Measurements from ENCODE around the gene C1QTNF4. TPM values are rescaled to one million over a fixed set of nuclear protein-coding genes. Genes with fewer than 3 reads are reported as not detected.
"Not testable (repeated sequence)": the region's sequence is repeated elsewhere in the genome, so short reads cannot be mapped to it uniquely, and the experiment has no call there.

C1QTNF4 gene
- not detected in 2 replicates for total RNA-seq (2014; rRNA removed; shearing (Covaris generic); ENCODE audit: low replicate concordance)

DNA sequence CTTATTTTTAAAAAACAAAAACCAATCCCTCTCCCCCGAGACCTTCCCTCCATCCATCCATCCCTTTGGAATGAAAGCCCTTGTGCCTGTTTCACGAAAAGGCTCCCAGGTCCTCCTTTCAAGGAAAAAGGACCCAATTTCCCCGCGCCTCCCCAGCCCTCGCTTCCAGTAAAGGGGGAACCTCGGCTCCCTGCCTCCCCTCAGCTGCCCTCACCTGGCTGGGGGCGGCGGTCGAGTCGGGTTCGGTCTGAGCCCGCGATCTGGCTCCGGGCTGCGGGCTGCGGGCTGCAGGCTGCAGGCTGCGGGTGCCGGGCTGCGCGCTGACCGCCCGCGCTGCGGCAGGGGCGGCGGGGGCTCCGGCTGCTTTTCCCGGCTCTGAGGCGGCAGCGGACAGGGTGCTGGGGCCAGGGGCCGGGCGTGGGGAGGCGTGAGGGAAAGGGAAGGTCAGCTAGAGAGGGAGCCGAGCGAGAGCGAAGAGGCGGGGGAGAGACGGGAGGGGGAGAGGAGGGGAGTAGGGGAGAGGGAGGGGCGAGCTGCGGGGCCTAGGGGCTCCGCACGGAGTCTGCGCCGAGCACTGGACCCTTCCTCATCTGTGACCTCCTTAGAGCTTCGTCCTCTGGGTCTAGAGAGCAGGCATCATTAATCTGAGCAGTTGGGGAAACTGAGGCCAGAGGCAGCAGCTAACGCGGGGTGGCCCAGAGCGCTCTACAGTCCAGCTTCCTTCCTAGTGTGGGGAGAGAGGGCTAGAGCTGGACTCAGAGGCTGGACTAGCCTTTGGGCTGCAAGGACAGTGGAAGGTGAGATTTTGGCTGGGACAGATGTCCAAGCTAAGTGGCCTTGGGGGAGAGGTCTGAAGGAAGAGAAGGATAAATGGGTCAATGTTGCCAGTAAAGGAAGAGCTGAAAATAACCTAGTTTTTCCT lies at the start of gene C1QTNF4:
Gene C1QTNF4 (minus strand): TSS at position 478 of the 922 bp plus-strand sequence. CDS start 3,601 bp downstream, outside the sequence.
- in situ Hi-C loops (cut with HindIII; ENCODE audit: low pct_unique_long_range_greater_than_20kb, low sequenced_read_pairs): no loop called here
- no peak for DNase-seq (ENCODE audit: low read depth)

GRCh38 chr11:47642099-47642855 lies 48.1 kb upstream of the C1QTNF4 start, which contains the start of gene MTCH2:
TSS of gene MTCH2 (minus strand) at chr11:47642559. CDS start at chr11:47642465, 94 bp downstream.
- peak; percentile 94 for DNase-seq (ENCODE audit: low read depth)
- in situ Hi-C loops (cut with HindIII; ENCODE audit: low pct_unique_long_range_greater_than_20kb, low sequenced_read_pairs): no loop called here

- in situ Hi-C loops (cut with HindIII; ENCODE audit: low pct_unique_long_range_greater_than_20kb, low sequenced_read_pairs): no loop called here
- no peak for DNase-seq (ENCODE audit: low read depth)
Observed at GRCh38 chr11:47641600-47642098, 47.4 kb upstream of the C1QTNF4 start.

DNA sequence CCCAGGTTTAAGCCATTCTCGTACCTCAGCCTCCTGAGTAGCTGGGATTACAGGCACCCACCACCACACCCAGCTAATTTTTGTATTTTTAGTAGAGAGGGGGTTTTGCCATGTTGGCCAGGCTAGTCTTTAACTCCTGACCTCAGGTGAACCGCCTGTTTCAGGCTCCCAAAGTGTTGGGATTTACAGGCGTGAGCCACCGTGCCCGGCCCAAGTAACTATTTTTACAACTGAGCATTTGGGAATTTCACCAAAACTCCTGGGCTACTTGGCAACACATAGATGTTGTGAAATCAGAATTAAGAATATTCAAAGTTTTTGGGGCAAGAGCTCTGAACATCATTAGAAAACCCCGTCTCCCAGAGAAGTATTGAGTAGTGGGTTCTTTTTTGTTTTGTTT lies 46.3 kb upstream of the C1QTNF4 start:
- in situ Hi-C loops (cut with HindIII; ENCODE audit: low pct_unique_long_range_greater_than_20kb, low sequenced_read_pairs); DNase-seq (ENCODE audit: low read depth): not testable (repeated sequence)

DNA sequence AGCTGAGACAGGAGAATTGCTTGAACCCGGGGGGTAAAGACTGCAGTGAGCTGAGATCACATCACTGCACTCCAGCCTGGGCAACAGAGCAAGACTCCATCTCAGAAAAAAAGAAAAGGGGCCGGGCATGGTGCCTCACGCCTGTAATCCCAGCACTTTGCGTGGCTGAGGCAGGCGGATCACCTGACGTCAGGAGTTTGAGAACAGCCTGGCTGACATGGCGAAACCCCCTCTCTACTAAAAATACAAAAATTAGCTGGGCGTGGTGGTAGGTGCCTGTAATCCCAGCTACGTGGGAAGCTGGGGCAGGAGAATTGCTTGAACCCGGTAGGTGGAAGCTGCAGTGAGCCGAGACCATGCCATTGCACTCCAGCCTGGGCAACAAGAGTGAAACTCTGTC lies 42.1 kb upstream of the C1QTNF4 start:
- in situ Hi-C loops (cut with HindIII; ENCODE audit: low pct_unique_long_range_greater_than_20kb, low sequenced_read_pairs); DNase-seq (ENCODE audit: low read depth): not testable (repeated sequence)

DNA sequence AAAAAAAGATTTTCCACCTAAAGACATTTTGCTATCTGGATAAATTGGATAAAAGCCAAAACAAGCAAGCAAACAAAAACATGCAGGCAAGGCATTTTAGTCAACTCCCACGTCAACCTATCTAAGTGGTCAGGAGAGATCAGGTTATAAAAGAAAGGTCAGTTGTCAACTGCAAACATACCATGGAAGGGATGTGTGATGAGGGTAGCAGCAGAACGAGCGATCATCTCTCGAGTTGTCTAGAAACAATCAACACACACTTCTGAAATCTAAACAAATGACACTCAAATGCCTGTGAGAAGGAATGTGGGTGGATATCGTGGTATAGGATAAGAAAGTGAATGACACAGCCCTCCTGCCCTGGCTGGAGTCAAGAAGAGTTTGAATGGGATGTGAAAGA lies 37.3 kb upstream of the C1QTNF4 start:
- peak; percentile 43 for DNase-seq (ENCODE audit: low read depth)
- in situ Hi-C loops (cut with HindIII; ENCODE audit: low pct_unique_long_range_greater_than_20kb, low sequenced_read_pairs): no loop called here

- in situ Hi-C loops (cut with HindIII; ENCODE audit: low pct_unique_long_range_greater_than_20kb, low sequenced_read_pairs): no loop called here
- no peak for DNase-seq (ENCODE audit: low read depth)
Observed at GRCh38 chr11:47628026-47628425, 33.8 kb upstream of the C1QTNF4 start.

DNA sequence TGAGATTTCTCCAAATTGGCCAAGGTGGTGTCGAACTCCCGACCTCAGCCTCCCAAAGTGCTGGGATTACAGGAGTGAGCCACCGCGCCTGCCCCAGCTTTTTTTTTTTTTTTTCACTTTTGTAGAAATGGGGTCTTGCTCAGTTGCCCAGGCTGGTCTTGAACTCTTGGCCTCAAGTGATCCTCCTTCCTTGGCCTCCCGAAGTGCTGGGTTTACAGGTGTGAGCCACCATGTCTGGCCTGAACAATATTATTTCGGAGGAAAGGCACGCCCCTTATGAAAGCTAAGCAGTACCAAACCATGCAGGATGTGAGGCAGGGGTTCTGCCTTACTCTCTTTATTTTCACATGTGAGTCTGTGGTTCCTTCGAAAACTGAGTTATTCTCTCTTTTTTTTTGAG lies 32.0 kb upstream of the C1QTNF4 start:
- no peak for DNase-seq (ENCODE audit: low read depth)
- in situ Hi-C loops (cut with HindIII; ENCODE audit: low pct_unique_long_range_greater_than_20kb, low sequenced_read_pairs): no loop called here

DNA sequence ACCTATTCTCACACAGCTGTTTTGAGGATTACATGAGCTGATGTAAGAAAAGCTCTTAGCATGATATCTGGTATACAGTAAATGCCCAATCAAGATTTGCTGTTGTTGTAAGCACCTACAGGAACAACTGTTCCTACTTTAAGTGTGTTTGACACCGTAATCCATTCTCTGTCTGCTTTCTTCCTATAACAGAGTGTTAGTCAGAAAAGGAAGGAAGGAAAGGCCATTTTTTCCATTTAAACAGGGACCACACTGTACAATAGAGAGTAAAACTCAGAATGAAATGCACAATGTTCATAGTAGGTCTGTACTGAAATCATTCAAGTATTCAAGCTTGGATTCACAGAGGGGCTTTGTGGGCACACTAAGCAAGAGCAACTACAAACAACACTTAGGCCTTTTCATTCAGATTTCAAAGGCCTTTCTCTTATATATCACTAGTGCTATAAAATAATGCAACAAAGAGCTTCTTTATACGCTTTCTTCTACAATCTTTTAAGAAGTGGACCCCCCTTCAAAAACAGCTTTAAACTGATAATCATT lies 26.7 kb upstream of the C1QTNF4 start:
- DNase-seq (ENCODE audit: low read depth): no peak
- in situ Hi-C loops (cut with HindIII; ENCODE audit: low pct_unique_long_range_greater_than_20kb, low sequenced_read_pairs): no loop called here

DNA sequence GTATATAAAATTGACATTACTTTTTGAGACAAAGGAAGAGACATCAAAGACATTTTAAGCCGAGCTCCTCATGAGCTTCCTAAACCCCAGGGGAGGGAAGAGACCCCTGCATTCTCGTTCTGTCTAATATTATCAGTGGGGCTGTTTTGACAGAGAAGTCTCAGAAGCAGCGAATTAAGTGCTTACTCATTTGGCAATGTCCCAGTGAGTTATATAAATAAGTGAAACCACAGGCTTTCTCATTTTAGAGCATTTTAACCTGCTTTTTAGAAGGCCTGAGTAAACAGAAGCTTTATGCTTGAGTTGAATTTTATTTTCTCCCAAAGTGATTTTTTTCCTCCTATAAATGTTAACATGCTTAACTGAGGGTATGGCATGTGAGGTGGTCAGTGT lies 23.2 kb upstream of the C1QTNF4 start:
- peak; percentile 5 for DNase-seq (ENCODE audit: low read depth)
- in situ Hi-C loops (cut with HindIII; ENCODE audit: low pct_unique_long_range_greater_than_20kb, low sequenced_read_pairs): no loop called here

DNA sequence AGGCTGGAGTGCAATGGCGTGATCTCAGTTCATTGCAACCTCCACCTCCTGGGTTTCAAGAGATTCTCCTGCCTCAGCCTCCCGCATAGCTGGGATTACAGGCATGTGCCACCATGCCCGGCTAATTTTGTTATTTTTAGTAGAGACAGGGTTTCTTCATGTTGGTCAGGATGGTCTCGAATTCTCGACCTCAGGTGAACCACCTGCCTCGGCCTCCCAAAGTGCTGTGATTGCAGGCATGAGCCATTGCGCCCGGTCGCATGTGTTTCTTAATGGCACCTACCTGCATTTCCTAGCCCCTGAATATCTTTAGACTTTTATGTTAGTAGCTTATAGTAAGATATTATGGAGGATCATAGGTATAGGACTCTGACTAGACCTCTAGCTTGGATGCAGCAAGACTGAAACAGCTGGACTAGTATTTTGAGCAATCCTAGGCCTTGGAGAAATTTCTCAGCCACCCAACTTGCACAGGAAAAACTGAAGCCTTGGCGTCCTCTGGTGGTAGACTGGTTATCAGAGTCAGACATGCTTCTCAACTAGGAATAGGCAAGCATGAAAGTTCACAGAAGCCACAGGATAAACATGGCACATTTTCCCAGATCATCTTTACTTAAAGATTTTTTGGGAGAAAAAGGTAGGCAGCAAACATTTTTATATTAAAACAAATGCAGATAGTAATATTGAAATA lies 22.7 kb upstream of the C1QTNF4 start:
- DNase-seq (ENCODE audit: low read depth): peak; percentile 22
- in situ Hi-C loops (cut with HindIII; ENCODE audit: low pct_unique_long_range_greater_than_20kb, low sequenced_read_pairs): no loop called here

- in situ Hi-C loops (cut with HindIII; ENCODE audit: low pct_unique_long_range_greater_than_20kb, low sequenced_read_pairs): no loop called here
- no peak for DNase-seq (ENCODE audit: low read depth)
Observed at GRCh38 chr11:47615249-47615648, 21.0 kb upstream of the C1QTNF4 start.

GRCh38 chr11:47611348-47611794 lies 17.2 kb upstream of the C1QTNF4 start:
- in situ Hi-C loops (cut with HindIII; ENCODE audit: low pct_unique_long_range_greater_than_20kb, low sequenced_read_pairs): no loop called here
- no peak for DNase-seq (ENCODE audit: low read depth)

- in situ Hi-C loops (cut with HindIII; ENCODE audit: low pct_unique_long_range_greater_than_20kb, low sequenced_read_pairs): no loop called here
- no peak for DNase-seq (ENCODE audit: low read depth)
Observed at GRCh38 chr11:47609675-47610074, 15.5 kb upstream of the C1QTNF4 start.

DNA sequence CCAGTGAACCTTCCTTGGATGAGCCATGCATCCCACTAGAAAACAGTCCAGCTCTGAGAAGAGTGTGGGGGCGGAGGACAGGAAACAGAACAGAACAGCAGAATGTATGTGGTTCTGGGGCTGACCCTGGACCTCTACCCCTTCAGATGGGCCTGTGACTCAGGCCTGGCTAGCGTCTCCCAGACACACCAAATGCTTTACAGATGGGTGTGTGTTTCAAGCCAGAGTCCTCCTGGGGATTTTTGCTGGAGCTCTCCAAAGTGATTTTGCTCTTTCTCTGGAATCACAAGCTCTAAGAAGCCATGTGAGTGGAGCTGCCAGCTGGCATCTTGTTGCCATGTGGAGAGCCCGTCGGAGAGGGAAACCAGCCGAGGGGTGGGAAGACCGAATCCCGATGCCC lies 13.2 kb upstream of the C1QTNF4 start:
- in situ Hi-C loops (cut with HindIII; ENCODE audit: low pct_unique_long_range_greater_than_20kb, low sequenced_read_pairs): no loop called here
- DNase-seq (ENCODE audit: low read depth): no peak

DNA sequence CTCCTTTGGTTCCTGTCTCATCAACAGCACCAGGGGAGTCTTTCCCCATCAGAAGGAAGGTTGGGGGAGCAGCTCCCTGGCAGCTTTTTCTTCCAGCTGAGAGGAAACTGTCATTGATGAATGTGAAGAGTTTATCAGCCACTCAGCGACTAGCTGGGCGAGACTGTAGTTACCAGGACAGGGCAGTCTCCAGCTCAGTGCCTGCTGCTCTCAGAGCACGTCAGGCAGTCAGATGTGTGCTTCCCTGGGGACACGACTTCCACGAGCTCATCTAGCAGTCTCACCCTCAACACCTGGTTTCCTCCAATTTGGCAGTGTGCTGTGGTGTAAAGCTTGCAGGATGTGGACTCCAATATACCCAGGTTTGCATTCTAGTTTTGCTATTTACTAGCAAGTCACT lies 12.5 kb upstream of the C1QTNF4 start:
- DNase-seq (ENCODE audit: low read depth): no peak
- in situ Hi-C loops (cut with HindIII; ENCODE audit: low pct_unique_long_range_greater_than_20kb, low sequenced_read_pairs): no loop called here

- in situ Hi-C loops (cut with HindIII; ENCODE audit: low pct_unique_long_range_greater_than_20kb, low sequenced_read_pairs): no loop called here
- no peak for DNase-seq (ENCODE audit: low read depth)
Observed at GRCh38 chr11:47605921-47606320, 11.7 kb upstream of the C1QTNF4 start.

- in situ Hi-C loops (cut with HindIII; ENCODE audit: low pct_unique_long_range_greater_than_20kb, low sequenced_read_pairs): no loop called here
Observed at GRCh38 chr11:47603295-47603694, 9.1 kb upstream of the C1QTNF4 start.

More at GRCh38 chr11:47603295-47603694, 9.1 kb upstream of the C1QTNF4 start:
- DNase-seq (ENCODE audit: low read depth): no peak
